ENCODE data around the gene CA5B. TPM values are rescaled to one million over a fixed set of nuclear protein-coding genes. Genes with fewer than 3 reads are reported as not detected.

The CA5B gene
- total RNA-seq, 1 experiment from 2014 or later: 12.1 TPM

Other genes with a start within 250 kb of the CA5B start
- 177 and 197 TPM in 2 replicates for gene PIR, start 244.9 kb upstream of the CA5B start, total RNA-seq (2021)
- not detected in 2 replicates for gene BMX, start 237.5 kb upstream of the CA5B start, total RNA-seq (2021)
- 1.9 and 3.4 TPM in 2 replicates for gene ACE2, start 137.3 kb upstream of the CA5B start, total RNA-seq (2021)
- 1.1 and 2.7 TPM in 2 replicates for gene CLTRN, start 73.5 kb upstream of the CA5B start, total RNA-seq (2021)
- 7.2 and 7.6 TPM in 2 replicates for gene ZRSR2, start 52.2 kb downstream of the CA5B start, total RNA-seq (2021)
- 10.6 and 14.2 TPM in 2 replicates for gene AP1S2, start 116.5 kb downstream of the CA5B start, total RNA-seq (2021)

Measured in PC-9 (cell line).